Uterus (tissue), 4 donors: Measurements from ENCODE around the gene CST8. TPM values are rescaled to one million over a fixed set of nuclear protein-coding genes. Genes with fewer than 3 reads are reported as not detected.

Experiments used
- DNase-seq, 2 donors: peaks; one replicate each; pipeline ENCODE4 v3.0.0-alpha.2; 2019 to 2020
- H3K27ac ChIP-seq, 2 donors: fragments of 200-600 bp; sonication (generic); 1 replicate in 1 of 2; 2 replicates in 1 of 2; pipeline ENCODE4 v1.5.1; 2016 to 2018
- H3K27me3 ChIP-seq, 2 donors: fragments of 200-600 bp; sonication (generic); one replicate each; pipeline ENCODE4 v1.5.1; 2018 to 2019; ENCODE audit warnings: control low read depth in 1 of 2
- H3K36me3 ChIP-seq, 2 donors: fragments of 200-600 bp; sonication (generic); one replicate each; pipeline ENCODE4 v1.5.1; 2019; ENCODE audit warnings: control low read depth in 1 of 2
- H3K4me1 ChIP-seq, 2 donors: fragments of 200-600 bp; sonication (generic); one replicate each; pipeline ENCODE4 v1.5.1; 2018 to 2019; ENCODE audit warnings: control low read depth in 1 of 2
- H3K4me3 ChIP-seq, 2 donors: fragments of 200-600 bp; sonication (generic); 1 replicate in 1 of 2; 2 replicates in 1 of 2; pipeline ENCODE4 v1.5.1; 2018 to 2019; ENCODE audit warnings: mild to moderate bottlenecking in 1 of 2
- H3K9me3 ChIP-seq, 2 donors: fragments of 200-600 bp; sonication (generic); one replicate each; pipeline ENCODE4 v1.5.1; 2019; ENCODE audit warnings: control low read depth in 1 of 2
- CTCF ChIP-seq, 4 experiments: fragments of 200-600 bp in 2 of 4; fragments of 450-650 bp in 2 of 4; sonication (generic) in 2 of 4; IDR thresholded peaks; one replicate each; pipeline ENCODE4 v1.5.1; 2016 to 2019; ENCODE audit warnings: antibody characterized with exemption in 4 of 4, mild to moderate bottlenecking in 2 of 4, moderate library complexity in 1 of 4
- POLR2A ChIP-seq, 2 donors: fragments of 450-650 bp; IDR thresholded peaks; one replicate each; pipeline ENCODE4 v1.6.1; 2016; ENCODE audit warnings: antibody characterized with exemption in 2 of 2, mild to moderate bottlenecking in 1 of 2, moderate library complexity in 1 of 2
- intact Hi-C: fragments of 100-400 bp; cut with DNase I; formaldehyde crosslinking; loops from one replicate; pipeline ENCODE4 v1.15.1; 2023; ENCODE audit warnings: low total_unique reads
- total RNA-seq, 4 donors: library from RNA; depleted of rRNA in 3 of 4; stranded (reverse); fragments of >200 nt in 3 of 4; gene quantifications; one replicate each; pipeline versions ENCODE4 v1.1.0 to v1.2.4, GENCODE V29; 2014 to 2023
- donor health status: DM: yes; HTN: yes; CAD: no.

Gene CST8
- total RNA-seq, 4 donors from 2014 or later = not detected

- Histone ChIP-seq H3K36me3 (no peaks in the 10 kb centered on the region), H3K27ac (no peak overlapping the region), H3K4me3 (no peak overlapping the region), H3K27me3 (no peaks in the 10 kb centered on the region), H3K4me1 (no peaks in the 10 kb centered on the region), H3K9me3 (no peaks in the 10 kb centered on the region)
- TF ChIP-seq POLR2A (IDR thresholded peaks at IDR 0.05) = no peak
- TF ChIP-seq CTCF (IDR thresholded peaks at IDR 0.05) = no peak
- intact Hi-C loops = no loop called here
- DNase-seq = no peak
Measured at GRCh38 chr20:23501926-23502325, 11.0 kb downstream of the CST8 start.

GRCh38 chr20:23503649-23504048 lies 12.7 kb downstream of the CST8 start:
- no peaks in the 10 kb centered on the region for H3K9me3 ChIP-seq
- no peak overlapping the region for H3K27ac ChIP-seq
- TF ChIP-seq CTCF (IDR thresholded peaks at IDR 0.05) = no peak
- no peaks in the 10 kb centered on the region for H3K36me3 ChIP-seq
- intact Hi-C loops = no loop called here
- DNase-seq = no peak
- no peaks in the 10 kb centered on the region for H3K4me1 ChIP-seq
- H3K4me3 ChIP-seq = no peak overlapping the region
- no peaks in the 10 kb centered on the region for H3K27me3 ChIP-seq

- H3K9me3 ChIP-seq = no peaks in the 10 kb centered on the region
- intact Hi-C loops = no loop called here
- H3K27ac ChIP-seq = no peak overlapping the region
- no peak for DNase-seq
- no peaks in the 10 kb centered on the region for H3K4me1 ChIP-seq
- no peak for TF ChIP-seq POLR2A (IDR thresholded peaks at IDR 0.05)
- no peak overlapping the region for H3K4me3 ChIP-seq
- no peaks in the 10 kb centered on the region for H3K27me3 ChIP-seq
- no peaks in the 10 kb centered on the region for H3K36me3 ChIP-seq
Measured at GRCh38 chr20:23507346-23507745, 16.4 kb downstream of the CST8 start.

- intact Hi-C loops = no loop called here
- DNase-seq = no peak
- Histone ChIP-seq H3K4me1 (no peaks in the 10 kb centered on the region), H3K27me3 (no peaks in the 10 kb centered on the region), H3K36me3 (no peaks in the 10 kb centered on the region), H3K9me3 (no peaks in the 10 kb centered on the region), H3K4me3 (no peak overlapping the region), H3K27ac (no peak overlapping the region)
- TF ChIP-seq CTCF (IDR thresholded peaks at IDR 0.05) (no peak), POLR2A (IDR thresholded peaks at IDR 0.05) (no peak)
Measured at GRCh38 chr20:23508449-23509229, 17.7 kb downstream of the CST8 start.

GRCh38 chr20:23509247-23509913 lies 18.5 kb downstream of the CST8 start:
- no peak for TF ChIP-seq CTCF (IDR thresholded peaks at IDR 0.05)
- TF ChIP-seq POLR2A (IDR thresholded peaks at IDR 0.05) = no peak
- H3K4me3 ChIP-seq = no peak overlapping the region
- no peaks in the 10 kb centered on the region for H3K27me3 ChIP-seq
- intact Hi-C loops = no loop called here
- H3K36me3 ChIP-seq = no peaks in the 10 kb centered on the region
- no peak overlapping the region for H3K27ac ChIP-seq
- H3K9me3 ChIP-seq = no peaks in the 10 kb centered on the region
- DNase-seq = no peak
- H3K4me1 ChIP-seq = no peaks in the 10 kb centered on the region
